HepG2 (cell line): Measurements from ENCODE around the gene NPB. TPM values are rescaled to one million over a fixed set of nuclear protein-coding genes. Genes with fewer than 3 reads are reported as not detected.
A peak's percentile ranks its signal among the peaks of the same experiment; 100 is the strongest.

ENCODE experiments used
- ARNTL ChIP-seq: sonication (generic); formaldehyde crosslinking; IDR thresholded peaks from 2 replicates; pipeline ENCODE4 v1.4.0; 2020; ENCODE audit warnings: mild to moderate bottlenecking, missing genetic modification reagents
- CBX2 ChIP-seq, 2 experiments: fragments of 200-600 bp in 1 of 2; sonication (generic); formaldehyde crosslinking in 1 of 2; IDR thresholded peaks; 2 replicates each; pipeline versions ENCODE4 v1.7.0 to v1.8.1; 2018 to 2022; ENCODE audit warnings: low read depth in 2 of 2, low read length in 1 of 2, mild to moderate bottlenecking in 1 of 2, missing genetic modification reagents in 1 of 2
- CEBPG ChIP-seq: IDR thresholded peaks from 2 replicates; pipeline ENCODE4 v1.6.1; 2016
- DZIP1 ChIP-seq: sonication (generic); formaldehyde crosslinking; IDR thresholded peaks from 2 replicates; pipeline ENCODE4 v1.5.0; 2020; ENCODE audit warnings: mild to moderate bottlenecking, missing genetic modification reagents
- HOXD1 ChIP-seq: sonication (generic); formaldehyde crosslinking; IDR thresholded peaks from 2 replicates; pipeline ENCODE4 v1.5.0; 2020; ENCODE audit warnings: missing genetic modification reagents
- IKZF4 ChIP-seq: sonication (generic); formaldehyde crosslinking; IDR thresholded peaks from 2 replicates; pipeline ENCODE4 v1.5.1; 2020; ENCODE audit warnings: borderline replicate concordance, mild to moderate bottlenecking, low read depth, missing genetic modification reagents; ENCODE audit errors: not compliant biosample characterization
- JARID2 ChIP-seq: sonication (generic); formaldehyde crosslinking; IDR thresholded peaks from 2 replicates; pipeline ENCODE4 v1.8.1; 2023; ENCODE audit warnings: missing genetic modification reagents, inconsistent platforms; ENCODE audit not compliant: insufficient replicate concordance
- MEF2D ChIP-seq: sonication (generic); formaldehyde crosslinking; IDR thresholded peaks from 2 replicates; pipeline ENCODE4 v1.5.1; 2020; ENCODE audit warnings: mild to moderate bottlenecking, missing genetic modification reagents
- MEIS1 ChIP-seq: sonication (generic); formaldehyde crosslinking; IDR thresholded peaks from 2 replicates; pipeline ENCODE4 v1.9.0; 2021; ENCODE audit warnings: mild to moderate bottlenecking, missing genetic modification reagents, moderate library complexity, borderline replicate concordance
- RBM39 ChIP-seq: fragments of 200-400 bp; formaldehyde crosslinking; IDR thresholded peaks from one replicate; pipeline ENCODE4 v1.6.1; 2018; ENCODE audit warnings: antibody characterized with exemption, mild to moderate bottlenecking, low read depth, low read length; ENCODE audit not compliant: poor library complexity, severe bottlenecking
- SMARCC2 ChIP-seq: fragments of 450-650 bp; IDR thresholded peaks from 2 replicates; pipeline ENCODE4 v1.6.1; 2017; ENCODE audit warnings: antibody characterized with exemption, mild to moderate bottlenecking
- SP2 ChIP-seq: sonication (generic); formaldehyde crosslinking; IDR thresholded peaks from 2 replicates; pipeline ENCODE4 v1.5.1; 2020; ENCODE audit warnings: mild to moderate bottlenecking, missing genetic modification reagents
- USF2 ChIP-seq, 2 experiments: sonication (generic) in 1 of 2; formaldehyde crosslinking in 1 of 2; IDR thresholded peaks; 2 replicates each; pipeline versions ENCODE4 v1.5.1 to v1.6.1; 2011 to 2020; ENCODE audit warnings: borderline replicate concordance in 1 of 2, low read depth in 1 of 2, low read length in 1 of 2, mild to moderate bottlenecking in 1 of 2, missing genetic modification reagents in 1 of 2, moderate library complexity in 1 of 2
- ZNF251 ChIP-seq: sonication (generic); formaldehyde crosslinking; IDR thresholded peaks from 2 replicates; pipeline ENCODE4 v1.9.0; 2021; ENCODE audit warnings: mild to moderate bottlenecking, missing genetic modification reagents
- ZNF460 ChIP-seq: sonication (generic); formaldehyde crosslinking; IDR thresholded peaks from 2 replicates; pipeline ENCODE4 v1.5.1; 2020; ENCODE audit warnings: missing genetic modification reagents, mild to moderate bottlenecking, borderline replicate concordance
- ZNF891 ChIP-seq: sonication (generic); formaldehyde crosslinking; IDR thresholded peaks from 2 replicates; pipeline ENCODE4 v1.5.0; 2020; ENCODE audit warnings: mild to moderate bottlenecking, missing genetic modification reagents
- polyA plus RNA-seq, 8 experiments: library from polyadenylated mRNA; depleted of rRNA in 3 of 8; stranded (reverse) in 7 of 8; unstranded in 1 of 8; fragments of >200 nt; fragmentation: Illumina TruSeq in 4 of 8; extraction: Trizol in 4 of 8; gene quantifications; 2 replicates each; pipeline versions ENCODE4 v1.2.1 to v1.2.3, GENCODE V29; 2011 to 2016; ENCODE audit warnings: low read depth in 4 of 8, missing spikeins in 1 of 8, mixed read lengths in 1 of 8; ENCODE audit not compliant: insufficient read depth in 1 of 8
- total RNA-seq, 5 experiments: library from RNA; depleted of rRNA; stranded (reverse); fragments of >200 nt; fragmentation: Illumina TruSeq; extraction: Trizol; gene quantifications; 2 replicates each; pipeline ENCODE4 v1.2.3, GENCODE V29; 2016; ENCODE audit warnings: low read depth in 1 of 5
- TF ChIP-seq, protein P1 (sequence below): sonication (generic); formaldehyde crosslinking; IDR thresholded peaks from 2 replicates; pipeline ENCODE4 v1.4.0; 2020; ENCODE audit warnings: missing genetic modification reagents, borderline replicate concordance
- TF ChIP-seq, protein P2 (sequence below): sonication (generic); formaldehyde crosslinking; IDR thresholded peaks from 2 replicates; pipeline ENCODE4 v1.8.0; 2022; ENCODE audit warnings: mild to moderate bottlenecking, missing genetic modification reagents, borderline replicate concordance

The NPB gene
- total and polyA plus RNA-seq, 2 of the 13 experiments (the other 11 are each of a cell fraction or from before 2014, with no cell fraction given): 0.11 to 0.93 TPM

DNA sequence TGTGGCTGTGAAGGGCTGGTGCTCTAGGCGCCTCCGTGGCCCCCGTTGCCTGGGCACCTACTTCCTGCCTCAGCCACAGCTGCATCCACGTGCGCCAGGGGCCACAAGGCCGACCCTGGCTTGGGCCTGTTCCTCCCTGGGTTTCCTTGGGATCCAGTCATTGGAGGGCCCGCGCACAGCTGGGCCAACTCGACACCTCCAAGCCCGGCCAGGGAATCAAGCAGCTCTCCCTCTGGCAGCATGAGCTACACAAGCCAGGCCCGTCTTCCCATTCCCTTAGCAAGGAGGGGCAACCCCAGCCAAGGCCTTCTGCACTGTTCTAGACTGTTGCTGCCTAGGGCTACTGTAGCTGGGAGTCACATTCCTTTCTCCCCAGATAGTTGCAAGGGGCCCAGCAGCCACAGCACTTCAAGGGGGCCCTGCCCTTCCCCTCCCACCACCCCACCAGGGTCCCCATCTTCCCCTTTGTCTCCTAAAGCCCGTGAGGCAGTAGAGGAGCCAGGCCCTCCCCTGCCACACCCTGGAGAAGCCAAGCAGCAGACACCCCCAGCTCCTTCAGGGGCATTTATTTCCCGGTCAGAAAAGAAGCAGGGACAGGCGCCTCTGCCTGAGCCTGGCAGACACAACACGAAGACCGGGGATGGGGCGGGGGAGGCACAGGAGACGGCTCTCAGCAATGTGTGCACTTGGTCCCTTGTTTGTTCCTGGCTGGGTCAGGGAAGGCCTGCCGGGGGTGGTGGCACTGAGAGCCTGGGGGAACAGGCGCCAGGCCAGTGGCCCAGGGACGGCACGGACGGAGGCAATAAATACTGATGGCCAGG lies 34.7 kb upstream of the NPB start (continued):
- TF ChIP-seq JARID2 (no peak), SP2 (no peak), CBX2 (IDR thresholded peaks at IDR 0.05; ENCODE audit: low read depth, low read length) (no peak), CBX2 (CRISPR knock-in tag; IDR thresholded peaks at IDR 0.05; ENCODE audit: low read depth) (no peak), CEBPG (CRISPR knock-in tag) (no peak; the same call in none of the 2 replicates), HOXD1 (no peak), DZIP1 (no peak), RBM39 (peak; percentile 36), ZNF460 (CRISPR knock-in tag) (no peak), ZNF251 (CRISPR knock-in tag) (no peak), IKZF4 (CRISPR knock-in tag) (peak; percentile 31), ZNF891 (CRISPR knock-in tag) (no peak; the same call in 1 of the 2 replicates), SMARCC2 (no peak), MEF2D (CRISPR knock-in tag) (no peak; the same call in 1 of the 2 replicates), MEIS1 (peak; percentile 89; the same call in 1 of the 2 replicates), USF2 (IDR thresholded peaks at IDR 0.05; ENCODE audit: low read depth, low read length) (no peak), USF2 (CRISPR knock-in tag; IDR thresholded peaks at IDR 0.05; ENCODE audit: borderline replicate concordance) (no peak), ARNTL (CRISPR knock-in tag) (no peak; the same call in none of the 2 replicates)
- TF ChIP-seq, protein P1, sequence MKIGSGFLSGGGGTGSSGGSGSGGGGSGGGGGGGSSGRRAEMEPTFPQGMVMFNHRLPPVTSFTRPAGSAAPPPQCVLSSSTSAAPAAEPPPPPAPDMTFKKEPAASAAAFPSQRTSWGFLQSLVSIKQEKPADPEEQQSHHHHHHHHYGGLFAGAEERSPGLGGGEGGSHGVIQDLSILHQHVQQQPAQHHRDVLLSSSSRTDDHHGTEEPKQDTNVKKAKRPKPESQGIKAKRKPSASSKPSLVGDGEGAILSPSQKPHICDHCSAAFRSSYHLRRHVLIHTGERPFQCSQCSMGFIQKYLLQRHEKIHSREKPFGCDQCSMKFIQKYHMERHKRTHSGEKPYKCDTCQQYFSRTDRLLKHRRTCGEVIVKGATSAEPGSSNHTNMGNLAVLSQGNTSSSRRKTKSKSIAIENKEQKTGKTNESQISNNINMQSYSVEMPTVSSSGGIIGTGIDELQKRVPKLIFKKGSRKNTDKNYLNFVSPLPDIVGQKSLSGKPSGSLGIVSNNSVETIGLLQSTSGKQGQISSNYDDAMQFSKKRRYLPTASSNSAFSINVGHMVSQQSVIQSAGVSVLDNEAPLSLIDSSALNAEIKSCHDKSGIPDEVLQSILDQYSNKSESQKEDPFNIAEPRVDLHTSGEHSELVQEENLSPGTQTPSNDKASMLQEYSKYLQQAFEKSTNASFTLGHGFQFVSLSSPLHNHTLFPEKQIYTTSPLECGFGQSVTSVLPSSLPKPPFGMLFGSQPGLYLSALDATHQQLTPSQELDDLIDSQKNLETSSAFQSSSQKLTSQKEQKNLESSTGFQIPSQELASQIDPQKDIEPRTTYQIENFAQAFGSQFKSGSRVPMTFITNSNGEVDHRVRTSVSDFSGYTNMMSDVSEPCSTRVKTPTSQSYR (CRISPR knock-in tag): no peak
- TF ChIP-seq, protein P2, sequence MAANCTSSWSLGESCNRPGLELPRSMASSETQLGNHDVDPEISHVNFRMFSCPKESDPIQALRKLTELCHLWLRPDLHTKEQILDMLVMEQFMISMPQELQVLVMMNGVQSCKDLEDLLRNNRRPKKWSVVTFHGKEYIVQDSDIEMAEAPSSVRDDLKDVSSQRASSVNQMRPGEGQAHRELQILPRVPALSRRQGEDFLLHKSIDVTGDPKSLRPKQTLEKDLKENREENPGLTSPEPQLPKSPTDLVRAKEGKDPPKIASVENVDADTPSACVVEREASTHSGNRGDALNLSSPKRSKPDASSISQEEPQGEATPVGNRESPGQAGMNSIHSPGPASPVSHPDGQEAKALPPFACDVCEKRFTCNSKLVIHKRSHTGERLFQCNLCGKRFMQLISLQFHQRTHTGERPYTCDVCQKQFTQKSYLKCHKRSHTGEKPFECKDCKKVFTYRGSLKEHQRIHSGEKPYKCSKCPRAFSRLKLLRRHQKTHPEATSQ (CRISPR knock-in tag): peak; percentile 77; the same call in 1 of the 2 replicates
